Tibial artery (tissue), 4 donors: ENCODE data around the gene VWC2L.

Source experiments
- DNase-seq, 2 donors: peaks; one replicate each; pipeline ENCODE4 v3.0.0-alpha.2; 2019
- H3K27ac ChIP-seq, 2 donors: fragments of 200-600 bp; sonication (generic) in 1 of 2; 1 replicate in 1 of 2; 2 replicates in 1 of 2; pipeline ENCODE4 v1.5.1; 2018 to 2019; ENCODE audit warnings: mild to moderate bottlenecking in 1 of 2
- H3K27me3 ChIP-seq, 2 donors: fragments of 200-600 bp; sonication (generic) in 1 of 2; one replicate each; pipeline versions ENCODE4 v1.5.1 to v1.6.0; 2016 to 2019
- H3K36me3 ChIP-seq, 3 donors: fragments of 200-600 bp; sonication (generic) in 2 of 3; one replicate each; pipeline ENCODE4 v1.5.1; 2016 to 2019; ENCODE audit warnings: mild to moderate bottlenecking in 2 of 3
- H3K4me1 ChIP-seq, 4 donors: fragments of 200-600 bp; sonication (generic) in 2 of 4; 1 replicate in 3 of 4; 2 replicates in 1 of 4; pipeline ENCODE4 v1.5.1; 2016 to 2019
- H3K4me3 ChIP-seq, 2 donors: fragments of 200-600 bp; sonication (generic) in 1 of 2; 1 replicate in 1 of 2; 2 replicates in 1 of 2; pipeline ENCODE4 v1.5.1; 2018 to 2019; ENCODE audit warnings: mild to moderate bottlenecking in 2 of 2
- H3K9me3 ChIP-seq, 3 donors: fragments of 200-600 bp; sonication (generic) in 1 of 3; one replicate each; pipeline ENCODE4 v1.5.1; 2016 to 2019
- CTCF ChIP-seq, 2 experiments: fragments of 200-600 bp in 1 of 2; fragments of 450-650 bp in 1 of 2; IDR thresholded peaks; one replicate each; pipeline ENCODE4 v1.5.1; 2017 to 2019; ENCODE audit warnings: antibody characterized with exemption in 2 of 2, mild to moderate bottlenecking in 1 of 2, moderate library complexity in 1 of 2
- intact Hi-C: fragments of 100-400 bp; cut with DNase I; formaldehyde crosslinking; loops from one replicate; pipeline ENCODE4 v1.15.0; 2023; ENCODE audit warnings: low total_unique reads

Gene VWC2L

DNA sequence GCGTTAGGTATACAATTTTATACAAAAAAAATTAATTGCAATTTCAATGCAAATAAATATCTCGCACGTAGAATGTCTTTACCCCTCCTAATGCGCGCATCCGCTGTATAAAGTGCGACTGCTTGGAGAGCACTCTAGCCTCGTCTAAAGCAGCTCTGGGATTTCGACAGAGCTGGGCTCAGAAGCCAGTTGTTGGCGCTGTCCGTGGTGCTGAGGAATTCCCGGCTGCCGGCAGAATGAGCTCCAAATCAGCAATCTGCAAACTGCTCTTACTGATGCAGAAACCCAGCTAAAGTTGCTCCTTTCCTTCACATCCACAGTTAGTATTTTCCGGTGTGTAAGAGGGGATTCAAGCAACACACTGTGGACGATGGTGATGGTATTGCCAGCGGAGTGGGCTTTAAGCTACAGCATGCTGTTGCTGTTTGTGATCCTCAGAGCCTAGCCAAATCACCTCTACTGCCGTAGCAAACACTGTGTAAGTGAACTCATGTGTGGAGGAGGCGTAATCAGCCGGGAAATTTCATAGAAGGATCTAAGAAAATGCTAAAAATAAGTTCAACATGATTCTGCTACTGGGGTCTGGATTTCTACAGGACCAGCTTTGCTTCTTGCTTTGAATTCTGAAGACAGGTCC, at the start of gene VWC2L:
Gene VWC2L, plus strand, starts transcription at position 137 of the 637 bp plus-strand sequence. CDS start 3,140 bp downstream, outside the sequence.
- no peaks in the 10 kb centered on the region for H3K27me3 ChIP-seq
- intact Hi-C loops, result no loop called here
- DNase-seq, result peak; percentile 28 to 77
- no peaks in the 10 kb centered on the region for H3K9me3 ChIP-seq
- no peaks in the 10 kb centered on the region for H3K4me1 ChIP-seq
- H3K36me3 ChIP-seq, result no peaks in the 10 kb centered on the region
- H3K27ac ChIP-seq, result no peak within 1 kb of the TSS
- H3K4me3 ChIP-seq, result no peak within 1 kb of the TSS
- no peak for TF ChIP-seq CTCF (IDR thresholded peaks at IDR 0.05)

GRCh38 chr2:214361116-214361515, 49.7 kb upstream of the VWC2L start:
- no peaks in the 10 kb centered on the region for H3K27me3 ChIP-seq
- H3K36me3 ChIP-seq, result no peaks in the 10 kb centered on the region
- TF ChIP-seq CTCF (IDR thresholded peaks at IDR 0.05), result no peak
- H3K4me1 ChIP-seq, result no peaks in the 10 kb centered on the region
- no peak overlapping the region for H3K4me3 ChIP-seq
- no peak for DNase-seq
- intact Hi-C loops, result no loop called here
- H3K9me3 ChIP-seq, result no peaks in the 10 kb centered on the region
- H3K27ac ChIP-seq, result no peak overlapping the region

DNA sequence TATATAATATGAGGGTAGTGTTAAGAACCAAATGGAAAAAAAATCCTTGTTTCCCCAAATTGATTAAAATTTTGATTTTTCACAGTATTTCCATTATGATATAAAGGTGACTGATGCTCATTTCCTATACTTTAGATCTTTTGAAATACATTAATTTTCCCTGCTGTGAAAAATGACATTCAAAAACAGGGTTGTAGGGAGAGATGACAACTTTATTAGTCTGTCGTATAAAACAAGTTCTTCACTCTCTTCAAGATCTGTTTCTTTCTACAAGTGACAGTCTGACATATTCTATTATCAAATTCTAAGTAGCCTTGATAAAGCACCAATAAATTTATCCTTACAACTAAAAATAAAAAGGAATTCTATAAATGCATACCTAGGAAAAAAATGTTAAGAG, 45.3 kb upstream of the VWC2L start:
- Histone ChIP-seq H3K4me3 (no peak overlapping the region), H3K27me3 (no peaks in the 10 kb centered on the region), H3K9me3 (no peaks in the 10 kb centered on the region), H3K27ac (no peak overlapping the region), H3K36me3 (no peaks in the 10 kb centered on the region), H3K4me1 (no peaks in the 10 kb centered on the region)
- DNase-seq, result no peak
- intact Hi-C loops, result no loop called here
- TF ChIP-seq CTCF (IDR thresholded peaks at IDR 0.05), result no peak

DNA sequence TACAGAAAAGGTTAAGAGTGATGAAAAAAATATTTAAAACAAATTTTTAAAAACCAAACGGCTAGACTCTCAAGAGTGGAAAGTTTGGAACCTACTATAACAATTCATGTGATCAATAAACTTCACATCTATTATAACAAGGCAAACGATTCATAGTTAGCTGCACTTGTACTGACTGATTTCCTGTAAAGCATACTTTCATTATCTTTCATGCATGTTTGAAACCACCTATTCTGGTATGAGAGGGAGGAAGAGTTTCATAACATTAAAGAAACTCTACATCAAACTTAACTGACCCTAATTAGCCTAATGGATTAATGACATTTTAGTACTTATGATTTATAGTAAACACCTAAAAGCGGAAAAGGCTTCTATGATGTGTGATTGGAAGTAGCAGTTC, 43.7 kb upstream of the VWC2L start:
- TF ChIP-seq CTCF (IDR thresholded peaks at IDR 0.05), result no peak
- intact Hi-C loops, result no loop called here

DNA sequence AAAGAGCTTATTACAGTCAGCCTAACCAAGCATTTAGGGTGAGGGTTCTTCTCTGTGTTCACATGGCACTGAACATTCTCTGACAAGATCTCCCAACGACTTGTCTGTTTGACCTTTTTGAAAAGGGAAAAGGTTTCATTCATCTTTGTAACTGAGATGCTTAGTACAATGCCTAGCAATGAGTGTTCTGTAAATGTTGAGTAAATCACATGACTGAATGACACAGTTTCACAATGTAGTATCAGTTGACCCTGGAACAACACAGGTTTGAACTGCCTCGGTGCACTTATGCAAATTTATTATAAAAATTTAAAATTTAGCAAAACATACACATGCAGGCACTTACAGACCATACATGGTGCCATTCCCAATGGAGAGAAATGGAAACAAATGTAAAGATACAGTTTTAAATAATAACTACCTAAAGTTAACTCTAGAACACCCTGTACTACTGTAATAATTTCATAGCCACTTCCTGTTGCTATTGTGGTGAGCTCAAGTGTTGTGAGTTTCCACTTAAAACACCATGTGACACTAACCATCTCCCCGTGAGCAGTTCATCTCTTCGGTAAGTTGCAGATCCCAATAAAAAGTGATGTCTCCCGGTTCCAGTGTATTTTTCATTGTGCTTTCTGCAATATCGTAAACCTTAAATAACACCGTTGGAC, 34.1 kb upstream of the VWC2L start:
- intact Hi-C loops, result no loop called here

More for the DNA sequence above, 43.7 kb upstream of the VWC2L start:
- no peak overlapping the region for H3K27ac ChIP-seq
- no peaks in the 10 kb centered on the region for H3K27me3 ChIP-seq
- no peaks in the 10 kb centered on the region for H3K4me1 ChIP-seq
- no peak overlapping the region for H3K4me3 ChIP-seq
- no peaks in the 10 kb centered on the region for H3K9me3 ChIP-seq
- no peak for DNase-seq
- no peaks in the 10 kb centered on the region for H3K36me3 ChIP-seq

More for the DNA sequence above, 34.1 kb upstream of the VWC2L start:
- Histone ChIP-seq H3K9me3 (no peaks in the 10 kb centered on the region), H3K36me3 (no peaks in the 10 kb centered on the region), H3K27me3 (no peaks in the 10 kb centered on the region), H3K4me1 (peaks cover 0 to 17% (median 5%) of the 10 kb centered on the region in 4 donors), H3K27ac (no peak overlapping the region), H3K4me3 (no peak overlapping the region)
- no peak for DNase-seq
- TF ChIP-seq CTCF (IDR thresholded peaks at IDR 0.05), result no peak
